ENCODE results near the gene ADAMTSL3. TPM values are rescaled to one million over a fixed set of nuclear protein-coding genes. Genes with fewer than 3 reads are reported as not detected.

The ADAMTSL3 gene
- polyA plus RNA-seq, 1 donor from 2014 or later: 0.51 TPM

DNA sequence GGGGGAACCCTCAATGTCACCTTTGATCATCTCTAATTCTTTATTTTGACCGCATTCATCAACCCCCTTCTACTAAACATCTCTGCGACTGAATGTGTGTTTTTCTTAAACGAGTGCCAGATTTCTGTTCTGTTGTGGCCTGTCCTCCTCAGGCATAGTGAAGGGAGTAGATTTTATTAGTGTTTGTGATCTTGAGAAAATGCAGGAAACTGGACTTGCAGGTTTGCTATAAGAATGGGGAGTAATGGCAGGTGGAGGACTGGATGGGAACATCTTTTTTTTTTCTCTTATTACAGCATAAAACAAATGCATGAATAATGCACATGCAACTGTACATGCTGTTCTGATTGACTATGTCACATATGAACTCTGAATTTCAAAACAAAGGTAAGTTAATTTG is 59.3 kb downstream of the ADAMTSL3 start:
- Histone ChIP-seq H3F3A (ENCODE audit: insufficient read depth, low read length, poor library complexity, severe bottlenecking) (no peaks in the 10 kb centered on the region), H3K9me2 (ENCODE audit: insufficient read depth, low read length) (no peaks in the 10 kb centered on the region), H3K4me2 (ENCODE audit: low read length) (no peak overlapping the region), H2AFZ (ENCODE audit: low read depth, low read length) (no peak overlapping the region), H3K9ac (ENCODE audit: low read length) (no peak overlapping the region), H3K36me3 (ENCODE audit: insufficient read depth, low read length) (no peaks in the 10 kb centered on the region), H3K4me3 (ENCODE audit: low read length) (no peak overlapping the region), H3K9me3 (ENCODE audit: low read length) (no peaks in the 10 kb centered on the region), H4K20me1 (ENCODE audit: insufficient read depth) (no peaks in the 10 kb centered on the region), H3K79me2 (replicated peaks; ENCODE audit: insufficient read depth, low read length) (no peaks in the 10 kb centered on the region), H3K27me3 (ENCODE audit: insufficient read depth, low read depth, low read length) (no peaks in the 10 kb centered on the region), H3K27ac (ENCODE audit: low read length) (no peak overlapping the region)
- TF ChIP-seq TAF1 (IDR thresholded peaks at IDR 0.05; ENCODE audit: low read depth) (no peak), EZH2 (IDR thresholded peaks at IDR 0.05; ENCODE audit: borderline replicate concordance, insufficient read depth, low read length, poor library complexity, severe bottlenecking) (no peak), POLR2AphosphoS5 (IDR thresholded peaks at IDR 0.05) (no peak), RAD21 (conservative IDR thresholded peaks at IDR 0.05) (no peak), MXI1 (conservative IDR thresholded peaks at IDR 0.05; ENCODE audit: poor library complexity, severe bottlenecking) (no peak), EP300 (conservative IDR thresholded peaks at IDR 0.05; ENCODE audit: poor library complexity, severe bottlenecking) (no peak), SMC3 (conservative IDR thresholded peaks at IDR 0.05; ENCODE audit: poor library complexity) (no peak)
- TF ChIP-seq, protein P1, sequence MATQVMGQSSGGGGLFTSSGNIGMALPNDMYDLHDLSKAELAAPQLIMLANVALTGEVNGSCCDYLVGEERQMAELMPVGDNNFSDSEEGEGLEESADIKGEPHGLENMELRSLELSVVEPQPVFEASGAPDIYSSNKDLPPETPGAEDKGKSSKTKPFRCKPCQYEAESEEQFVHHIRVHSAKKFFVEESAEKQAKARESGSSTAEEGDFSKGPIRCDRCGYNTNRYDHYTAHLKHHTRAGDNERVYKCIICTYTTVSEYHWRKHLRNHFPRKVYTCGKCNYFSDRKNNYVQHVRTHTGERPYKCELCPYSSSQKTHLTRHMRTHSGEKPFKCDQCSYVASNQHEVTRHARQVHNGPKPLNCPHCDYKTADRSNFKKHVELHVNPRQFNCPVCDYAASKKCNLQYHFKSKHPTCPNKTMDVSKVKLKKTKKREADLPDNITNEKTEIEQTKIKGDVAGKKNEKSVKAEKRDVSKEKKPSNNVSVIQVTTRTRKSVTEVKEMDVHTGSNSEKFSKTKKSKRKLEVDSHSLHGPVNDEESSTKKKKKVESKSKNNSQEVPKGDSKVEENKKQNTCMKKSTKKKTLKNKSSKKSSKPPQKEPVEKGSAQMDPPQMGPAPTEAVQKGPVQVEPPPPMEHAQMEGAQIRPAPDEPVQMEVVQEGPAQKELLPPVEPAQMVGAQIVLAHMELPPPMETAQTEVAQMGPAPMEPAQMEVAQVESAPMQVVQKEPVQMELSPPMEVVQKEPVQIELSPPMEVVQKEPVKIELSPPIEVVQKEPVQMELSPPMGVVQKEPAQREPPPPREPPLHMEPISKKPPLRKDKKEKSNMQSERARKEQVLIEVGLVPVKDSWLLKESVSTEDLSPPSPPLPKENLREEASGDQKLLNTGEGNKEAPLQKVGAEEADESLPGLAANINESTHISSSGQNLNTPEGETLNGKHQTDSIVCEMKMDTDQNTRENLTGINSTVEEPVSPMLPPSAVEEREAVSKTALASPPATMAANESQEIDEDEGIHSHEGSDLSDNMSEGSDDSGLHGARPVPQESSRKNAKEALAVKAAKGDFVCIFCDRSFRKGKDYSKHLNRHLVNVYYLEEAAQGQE (IDR thresholded peaks at IDR 0.05; ENCODE audit: borderline replicate concordance): no peak
- TF ChIP-seq, protein P2, sequence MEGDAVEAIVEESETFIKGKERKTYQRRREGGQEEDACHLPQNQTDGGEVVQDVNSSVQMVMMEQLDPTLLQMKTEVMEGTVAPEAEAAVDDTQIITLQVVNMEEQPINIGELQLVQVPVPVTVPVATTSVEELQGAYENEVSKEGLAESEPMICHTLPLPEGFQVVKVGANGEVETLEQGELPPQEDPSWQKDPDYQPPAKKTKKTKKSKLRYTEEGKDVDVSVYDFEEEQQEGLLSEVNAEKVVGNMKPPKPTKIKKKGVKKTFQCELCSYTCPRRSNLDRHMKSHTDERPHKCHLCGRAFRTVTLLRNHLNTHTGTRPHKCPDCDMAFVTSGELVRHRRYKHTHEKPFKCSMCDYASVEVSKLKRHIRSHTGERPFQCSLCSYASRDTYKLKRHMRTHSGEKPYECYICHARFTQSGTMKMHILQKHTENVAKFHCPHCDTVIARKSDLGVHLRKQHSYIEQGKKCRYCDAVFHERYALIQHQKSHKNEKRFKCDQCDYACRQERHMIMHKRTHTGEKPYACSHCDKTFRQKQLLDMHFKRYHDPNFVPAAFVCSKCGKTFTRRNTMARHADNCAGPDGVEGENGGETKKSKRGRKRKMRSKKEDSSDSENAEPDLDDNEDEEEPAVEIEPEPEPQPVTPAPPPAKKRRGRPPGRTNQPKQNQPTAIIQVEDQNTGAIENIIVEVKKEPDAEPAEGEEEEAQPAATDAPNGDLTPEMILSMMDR (IDR thresholded peaks at IDR 0.05; ENCODE audit: poor library complexity, severe bottlenecking): no peak

DNA sequence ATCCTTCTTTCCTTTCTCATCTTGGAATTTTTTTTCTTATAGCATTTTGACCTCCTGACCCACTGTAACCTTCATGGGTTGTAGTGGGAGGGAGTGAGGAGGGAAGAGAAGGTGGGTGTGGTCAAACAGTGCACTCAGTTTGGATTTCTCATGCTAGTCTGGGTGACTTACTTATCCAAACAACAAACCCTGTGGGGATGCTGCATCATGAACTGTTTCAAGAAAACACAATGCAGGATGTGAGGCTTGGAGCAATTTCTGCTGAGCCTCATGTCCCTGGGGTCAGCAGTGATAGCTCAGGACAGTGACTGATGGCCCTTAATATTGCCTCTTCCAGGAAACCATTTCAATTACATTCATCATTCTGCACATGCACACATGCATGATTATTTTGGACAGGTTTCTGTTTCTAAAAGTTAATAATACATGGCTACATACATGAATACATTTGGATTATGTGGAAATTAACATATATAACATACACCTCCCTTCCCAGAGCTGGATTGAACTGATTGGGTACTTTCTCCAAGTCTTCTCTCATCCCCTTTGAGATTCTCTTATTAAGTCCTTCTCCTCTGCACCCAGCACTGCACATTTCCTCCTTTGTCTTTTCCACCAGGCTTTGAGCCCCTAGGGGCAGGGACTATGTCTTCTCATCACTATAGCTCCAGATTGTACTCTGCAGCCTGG is 61.2 kb downstream of the ADAMTSL3 start:
- no peak overlapping the region for H3K4me2 ChIP-seq (ENCODE audit: low read length)
- no peak overlapping the region for H2AFZ ChIP-seq (ENCODE audit: low read depth, low read length)
- H3K79me2 ChIP-seq (replicated peaks; ENCODE audit: insufficient read depth, low read length): no peaks in the 10 kb centered on the region
- no peaks in the 10 kb centered on the region for H3K36me3 ChIP-seq (ENCODE audit: insufficient read depth, low read length)
- no peaks in the 10 kb centered on the region for H3K9me2 ChIP-seq (ENCODE audit: insufficient read depth, low read length)
- no peak overlapping the region for H3K4me3 ChIP-seq (ENCODE audit: low read length)
- no peaks in the 10 kb centered on the region for H3F3A ChIP-seq (ENCODE audit: insufficient read depth, low read length, poor library complexity, severe bottlenecking)
- H3K9me3 ChIP-seq (ENCODE audit: low read length): no peaks in the 10 kb centered on the region
- no peak overlapping the region for H3K27ac ChIP-seq (ENCODE audit: low read length)
- no peaks in the 10 kb centered on the region for H3K27me3 ChIP-seq (ENCODE audit: insufficient read depth, low read depth, low read length)
- no peak for TF ChIP-seq SMC3 (conservative IDR thresholded peaks at IDR 0.05; ENCODE audit: poor library complexity)
- no peak for TF ChIP-seq MXI1 (conservative IDR thresholded peaks at IDR 0.05; ENCODE audit: poor library complexity, severe bottlenecking)
- TF ChIP-seq EZH2 (IDR thresholded peaks at IDR 0.05; ENCODE audit: borderline replicate concordance, insufficient read depth, low read length, poor library complexity, severe bottlenecking): no peak
- no peak for TF ChIP-seq POLR2AphosphoS5 (IDR thresholded peaks at IDR 0.05)
- no peak for TF ChIP-seq TAF1 (IDR thresholded peaks at IDR 0.05; ENCODE audit: low read depth)
- TF ChIP-seq EP300 (conservative IDR thresholded peaks at IDR 0.05; ENCODE audit: poor library complexity, severe bottlenecking): no peak
- TF ChIP-seq, protein P1 (IDR thresholded peaks at IDR 0.05; ENCODE audit: borderline replicate concordance): no peak
- TF ChIP-seq RAD21 (conservative IDR thresholded peaks at IDR 0.05): no peak
- TF ChIP-seq, protein P2 (IDR thresholded peaks at IDR 0.05; ENCODE audit: poor library complexity, severe bottlenecking): no peak
- H3K9ac ChIP-seq (ENCODE audit: low read length): no peak overlapping the region
- H4K20me1 ChIP-seq (ENCODE audit: insufficient read depth): no peaks in the 10 kb centered on the region

Data from neural cell (in vitro differentiated cells).